GM21619 (cell line): ENCODE results near the gene LRRC4B.

Experiments used
- ATAC-seq: cut with Tn5 transposase; IDR thresholded peaks from one replicate; pipeline ENCODE4 v1.9.1; 2021; ENCODE audit not compliant: unreplicated experiment

Gene LRRC4B

DNA sequence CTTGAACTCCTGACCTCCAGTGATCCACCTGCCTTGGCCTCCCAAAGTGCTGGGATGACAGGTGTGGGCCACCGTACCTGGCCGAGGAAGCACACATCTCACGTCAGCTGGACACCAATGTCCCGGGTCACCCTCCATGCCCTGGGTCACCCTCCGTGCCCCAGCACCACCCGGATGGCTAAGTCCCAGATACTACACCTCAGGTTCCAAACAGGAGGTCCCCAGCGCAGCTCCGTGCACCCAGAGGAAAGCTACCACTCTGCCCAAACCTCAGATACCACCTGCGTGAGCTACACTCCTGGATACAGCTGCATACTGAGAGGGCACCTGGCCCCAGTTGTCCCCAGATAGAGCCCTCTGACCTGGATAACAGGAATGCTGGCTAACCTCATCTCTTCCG is 14.0 kb downstream of the LRRC4B start:
- ATAC-seq: no peak

DNA sequence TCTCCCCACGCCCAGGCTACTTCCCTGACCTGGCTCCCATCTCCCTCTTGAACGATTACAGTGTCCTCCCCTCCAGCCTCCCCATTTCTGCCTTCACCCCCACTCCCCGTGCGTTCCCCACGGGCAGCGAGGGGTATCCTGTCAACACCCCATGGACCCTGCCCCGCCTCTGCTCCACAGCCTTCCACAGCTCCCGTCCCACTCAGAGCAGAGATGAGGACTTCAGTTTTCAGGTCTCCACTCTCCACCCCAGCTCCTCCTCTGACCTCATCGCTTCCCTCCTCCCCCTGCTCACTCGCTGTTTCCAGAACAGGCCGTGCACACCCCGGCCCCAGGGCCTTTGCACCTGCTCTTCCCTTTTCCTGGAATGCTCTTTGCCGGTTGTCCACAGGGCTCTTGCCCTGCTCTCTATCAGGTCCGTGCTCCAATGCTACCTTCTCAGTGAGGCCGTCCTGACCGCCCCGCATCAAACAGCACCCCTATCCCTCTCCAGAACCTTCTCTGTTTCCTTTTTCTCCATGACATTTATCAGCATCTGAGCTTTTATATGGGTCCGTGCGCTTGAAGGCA is 15.0 kb downstream of the LRRC4B start:
- ATAC-seq: no peak

DNA sequence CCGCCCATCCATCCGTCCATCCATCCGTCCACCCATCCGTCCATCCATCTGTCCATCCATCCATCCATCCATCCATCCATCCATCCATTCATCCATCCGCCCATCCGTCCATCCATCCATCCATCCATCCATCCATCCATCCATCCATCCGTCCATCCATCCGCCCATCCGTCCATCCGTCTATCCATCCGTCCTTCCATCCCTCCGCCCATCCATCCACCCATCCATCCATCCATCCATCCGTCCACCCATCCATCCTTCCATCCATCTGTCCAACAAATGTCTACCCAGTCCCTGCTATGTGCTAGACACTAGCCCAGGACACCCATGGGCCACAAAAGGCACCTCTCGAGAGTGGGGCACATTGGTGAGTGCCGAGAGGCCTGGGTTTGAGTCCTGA is 15.7 kb downstream of the LRRC4B start:
- no peak for ATAC-seq

DNA sequence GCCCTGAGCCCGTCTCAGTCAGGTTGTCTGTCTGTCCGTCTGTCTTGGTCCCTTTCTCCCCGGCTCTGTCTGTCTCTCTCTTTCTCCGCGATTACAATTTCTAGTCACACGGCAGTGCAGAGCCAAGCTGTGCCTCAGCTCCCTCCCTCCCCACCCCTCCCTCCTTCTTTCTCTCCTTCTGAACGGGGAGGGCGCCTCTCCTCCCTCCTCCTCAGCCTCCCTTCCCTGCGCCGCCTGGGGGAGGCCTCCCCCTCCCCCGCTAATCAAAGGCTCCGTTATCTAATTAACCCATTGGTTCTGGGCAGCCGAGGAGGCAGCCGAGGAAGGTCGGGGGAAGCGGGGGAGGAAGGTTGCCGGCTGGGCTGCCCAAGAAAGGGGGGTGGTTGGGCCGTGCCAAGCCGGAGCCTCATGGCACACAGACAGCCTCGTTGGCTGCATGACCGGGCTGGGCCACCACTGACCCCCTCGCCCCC is 16.5 kb downstream of the LRRC4B start:
- no peak for ATAC-seq

DNA sequence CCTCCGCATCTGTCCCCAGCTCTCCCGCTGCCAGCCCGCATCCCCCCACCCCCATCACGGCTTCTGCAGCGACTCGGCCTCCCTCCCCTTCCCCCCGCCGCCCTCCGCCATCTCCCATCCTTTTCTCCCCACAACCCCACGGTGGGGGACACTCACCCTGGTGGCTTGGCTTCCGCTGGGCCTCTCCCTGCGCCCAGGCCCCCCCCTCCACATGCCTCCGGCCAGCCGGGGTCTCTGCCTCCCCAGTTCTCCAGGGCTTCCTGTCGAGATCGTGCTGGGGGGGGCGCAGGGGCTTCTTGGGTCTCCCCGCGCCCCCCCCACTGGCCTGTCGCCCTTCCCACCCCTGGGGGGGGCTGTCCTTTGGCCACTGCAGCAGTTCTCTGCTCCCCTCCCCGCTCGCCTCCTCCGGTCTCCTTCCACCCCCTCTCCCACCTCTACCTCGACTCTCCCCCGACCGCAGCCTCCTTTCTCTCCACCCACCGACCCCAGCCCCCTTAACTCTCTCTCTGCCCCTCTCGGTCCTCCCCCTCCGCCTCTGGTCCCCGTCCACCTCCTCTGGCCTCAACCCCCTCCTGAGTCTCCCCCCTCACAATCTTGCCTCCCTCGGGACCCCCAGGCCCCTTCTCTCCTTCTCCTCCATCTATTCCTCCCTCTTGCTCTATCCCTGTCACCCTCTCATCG is 17.1 kb downstream of the LRRC4B start:
- ATAC-seq: no peak

DNA sequence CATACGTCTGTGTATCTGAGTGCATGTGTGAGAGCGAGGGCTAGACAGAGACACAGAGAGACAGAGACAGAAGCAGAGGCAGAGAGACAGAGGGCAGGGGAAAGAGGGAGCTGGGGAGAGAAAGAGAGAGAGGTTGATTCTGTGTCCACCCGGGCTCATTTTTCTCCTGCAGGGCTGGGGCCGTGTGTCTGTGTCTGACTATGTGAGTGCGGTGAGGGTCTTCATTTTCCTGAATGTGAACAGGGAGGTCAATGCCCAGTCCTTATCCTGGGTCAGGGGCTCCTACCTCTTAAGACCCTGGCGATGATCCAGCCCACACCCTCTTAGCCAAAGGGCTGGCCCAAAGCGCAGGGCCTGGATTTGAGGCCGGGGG is 17.7 kb downstream of the LRRC4B start:
- ATAC-seq: no peak

DNA sequence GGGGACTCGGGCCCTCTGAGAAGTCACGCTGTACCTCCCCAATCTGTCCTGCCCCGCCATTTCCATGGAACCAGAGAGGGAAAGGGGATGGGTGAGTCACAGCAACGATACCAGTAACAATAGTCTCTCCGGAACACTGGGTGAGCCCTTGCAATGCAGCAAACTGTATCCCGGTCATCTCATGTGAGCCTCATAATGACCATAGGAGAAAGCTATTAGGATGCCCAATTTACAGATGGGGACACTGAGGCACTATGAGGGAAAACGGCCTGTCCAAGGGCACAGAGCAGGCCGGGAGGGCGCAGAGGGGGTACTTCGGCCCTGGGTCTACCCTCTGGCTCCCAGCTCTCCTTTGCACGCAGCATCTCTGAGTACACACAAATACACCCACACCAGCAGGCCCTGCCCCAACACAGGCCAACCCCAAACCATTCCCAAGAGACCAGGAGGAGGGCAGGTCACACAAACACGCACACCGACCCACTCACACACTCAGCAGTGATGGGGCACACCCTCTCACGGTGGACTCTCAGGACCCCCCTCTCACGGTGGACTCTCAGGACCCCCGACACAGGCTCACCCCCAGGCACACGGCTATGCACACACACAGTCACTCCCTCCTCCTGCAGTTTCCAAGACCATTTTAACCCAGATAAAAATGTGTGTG is 18.2 kb downstream of the LRRC4B start:
- no peak for ATAC-seq

DNA sequence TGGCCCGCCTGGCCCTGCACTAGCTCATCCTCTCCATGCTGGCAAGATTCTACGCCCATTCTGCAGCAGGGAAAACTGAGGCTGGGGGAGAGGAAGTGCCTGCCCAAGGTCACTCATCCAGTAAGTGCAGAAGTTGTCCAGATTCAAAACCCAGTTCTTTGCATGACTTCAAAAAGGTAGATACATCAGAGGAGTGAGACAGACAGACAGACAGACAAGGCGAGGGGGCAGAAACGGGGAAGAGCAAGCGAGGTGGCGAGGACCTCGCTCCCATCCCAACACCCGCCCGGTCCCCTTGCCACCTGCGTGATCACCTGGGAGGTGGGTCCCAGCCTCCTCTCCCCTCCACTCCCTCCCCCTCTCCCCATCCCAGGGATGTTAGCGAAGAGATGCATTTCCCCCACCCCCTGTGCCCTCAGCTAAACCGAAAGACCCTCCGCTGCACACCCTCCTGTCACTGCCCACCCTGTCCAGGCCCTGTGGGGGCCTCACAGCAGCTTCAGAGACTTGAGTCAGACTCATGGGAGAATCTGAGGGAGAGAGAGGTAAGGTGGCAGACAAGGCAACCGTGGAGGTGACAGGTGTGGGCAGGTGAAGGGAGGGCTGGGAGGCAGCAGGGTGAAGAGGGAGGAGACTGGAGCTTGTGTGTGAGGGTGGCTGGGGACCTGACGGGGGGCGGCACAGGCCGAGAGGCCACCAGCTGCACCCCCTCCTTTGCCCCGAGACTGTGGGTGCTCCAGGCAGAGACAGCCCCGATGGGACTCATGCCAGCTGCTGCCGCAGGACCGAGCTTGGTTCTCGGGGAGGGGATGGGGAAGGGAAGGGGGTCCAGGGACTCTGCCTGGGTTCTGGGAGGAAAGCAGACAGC is 18.9 kb downstream of the LRRC4B start:
- no peak for ATAC-seq

DNA sequence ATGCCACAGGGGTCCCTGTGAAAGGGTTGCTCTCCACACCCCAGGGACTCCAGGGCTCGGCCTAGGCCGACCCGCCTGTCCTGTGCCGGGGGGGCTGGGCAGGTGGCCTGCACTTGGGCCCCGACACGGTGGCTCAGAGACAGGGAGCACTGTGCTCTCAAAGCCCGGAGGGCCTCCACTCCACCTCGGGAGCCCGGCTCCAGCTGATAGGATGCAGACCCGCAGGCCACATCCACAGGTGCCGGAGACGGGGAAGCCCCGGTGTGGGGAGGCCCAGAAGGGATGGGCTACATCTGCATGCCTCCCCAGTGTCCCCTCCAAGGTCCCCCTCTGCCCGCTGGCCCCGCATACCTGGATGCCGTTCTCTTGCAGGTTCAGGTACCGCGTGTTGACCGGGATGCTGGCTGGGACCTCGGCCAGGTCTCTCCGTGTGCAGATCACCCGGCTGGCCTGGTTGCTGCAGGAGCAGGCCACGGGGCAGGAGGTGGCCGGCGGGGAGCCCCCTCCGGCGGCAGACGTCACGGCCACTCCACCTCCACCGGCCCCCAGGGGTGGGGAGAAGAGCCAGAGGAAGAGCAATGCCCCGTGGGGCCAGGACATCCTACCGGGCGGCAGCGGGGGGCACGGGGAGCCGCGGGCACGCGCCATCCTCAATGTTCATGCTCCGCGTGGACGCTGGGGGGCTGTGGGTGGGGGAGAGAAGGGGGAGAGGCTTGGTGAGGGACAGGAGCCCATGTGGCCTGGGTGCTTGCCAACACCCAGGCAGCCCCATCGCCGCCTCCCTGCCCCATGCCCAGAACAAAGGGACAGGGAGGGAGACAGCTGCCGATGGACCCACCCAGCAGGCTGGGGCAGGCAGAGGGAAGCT is 19.8 kb downstream of the LRRC4B start:
- no peak for ATAC-seq

DNA sequence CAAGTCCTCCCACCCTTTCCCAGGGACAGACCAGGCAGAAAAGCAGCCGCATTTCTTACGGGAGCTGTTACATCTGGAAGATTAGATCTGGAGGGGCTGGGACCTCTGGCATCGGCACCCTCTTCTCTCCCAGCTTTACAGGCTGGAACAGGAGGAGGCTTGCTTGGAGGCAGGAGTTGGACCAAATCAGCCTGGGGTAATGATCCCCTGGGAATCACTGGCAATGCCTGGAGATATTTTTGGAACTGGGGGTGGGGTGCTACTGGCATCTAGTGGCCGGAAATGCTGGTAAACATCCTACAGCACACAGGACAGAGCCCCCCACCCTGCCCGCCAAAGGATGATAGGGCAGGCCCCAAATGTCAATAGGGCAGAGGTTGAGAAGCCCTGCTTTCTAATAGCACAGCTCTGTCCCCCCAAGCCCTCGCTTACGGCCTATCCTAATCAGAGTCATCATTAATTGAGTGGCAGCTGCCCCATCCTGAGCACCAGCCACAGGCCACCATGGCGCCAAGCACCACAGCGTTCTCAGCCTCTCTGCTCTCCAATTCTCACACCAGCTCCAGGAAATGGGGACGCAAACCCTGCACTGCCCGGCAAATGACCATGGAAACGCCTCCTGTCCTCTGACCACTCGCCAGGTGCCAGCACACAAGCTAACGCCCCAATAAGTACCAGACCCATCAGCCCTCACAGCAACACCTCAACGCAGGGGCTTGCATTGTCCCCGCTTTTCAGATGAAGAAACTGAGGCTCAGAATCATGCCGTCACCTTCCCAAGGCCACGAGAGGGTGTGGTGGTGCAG is 20.6 kb downstream of the LRRC4B start:
- ATAC-seq: no peak

DNA sequence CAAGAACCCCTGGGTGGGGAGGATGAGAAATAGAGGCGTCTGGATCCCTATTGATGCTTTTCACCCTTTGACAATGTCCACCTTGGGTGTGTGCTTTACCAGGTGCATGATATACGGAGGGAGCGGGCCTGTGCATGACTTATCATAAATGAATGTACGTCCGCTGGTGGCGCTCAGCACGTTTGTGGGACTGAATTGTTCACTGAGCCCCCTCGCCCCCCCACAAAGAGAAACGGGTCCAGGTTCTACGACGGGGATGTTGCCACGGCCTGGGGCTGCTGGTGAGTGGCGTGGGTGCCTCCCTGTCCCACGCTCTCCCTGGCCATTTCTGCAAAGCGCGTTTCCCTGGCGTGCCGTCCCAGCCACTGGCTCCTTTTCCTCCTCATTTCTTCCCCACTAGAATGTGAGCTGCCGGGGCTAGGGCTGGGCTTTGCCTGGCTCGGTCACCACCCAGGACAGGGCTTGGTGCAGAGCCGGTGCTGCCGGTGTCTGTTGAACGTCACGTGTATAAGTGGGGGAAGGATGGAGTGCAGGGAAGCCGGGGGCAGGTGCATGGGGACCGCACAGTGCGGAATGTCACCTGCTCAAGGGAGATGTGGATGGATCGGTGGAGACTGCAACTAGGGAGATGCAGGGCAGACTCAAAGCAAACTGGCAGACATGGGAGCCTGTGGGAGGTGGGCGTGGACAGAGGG is 21.6 kb downstream of the LRRC4B start:
- ATAC-seq: no peak

DNA sequence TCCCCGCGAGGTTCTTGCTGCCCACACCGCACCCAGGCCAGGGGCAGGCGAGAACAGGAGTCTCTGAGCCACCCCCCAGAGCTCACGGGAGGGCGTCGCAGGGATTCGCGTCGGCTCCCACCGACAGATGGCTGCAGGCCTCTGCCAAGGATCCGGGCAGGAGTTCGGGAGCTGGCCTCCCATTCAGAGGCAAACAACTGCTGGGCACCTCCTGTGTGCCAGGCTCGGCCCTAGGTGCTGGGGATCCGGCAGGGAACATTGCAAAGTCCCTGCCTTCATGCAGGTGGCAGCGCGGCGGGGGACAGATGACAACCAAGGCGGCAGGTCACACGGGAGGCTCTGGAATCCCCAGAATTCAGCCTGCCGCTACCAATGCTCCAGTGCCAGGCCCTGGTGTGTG is 25.3 kb downstream of the LRRC4B start:
- ATAC-seq: no peak

DNA sequence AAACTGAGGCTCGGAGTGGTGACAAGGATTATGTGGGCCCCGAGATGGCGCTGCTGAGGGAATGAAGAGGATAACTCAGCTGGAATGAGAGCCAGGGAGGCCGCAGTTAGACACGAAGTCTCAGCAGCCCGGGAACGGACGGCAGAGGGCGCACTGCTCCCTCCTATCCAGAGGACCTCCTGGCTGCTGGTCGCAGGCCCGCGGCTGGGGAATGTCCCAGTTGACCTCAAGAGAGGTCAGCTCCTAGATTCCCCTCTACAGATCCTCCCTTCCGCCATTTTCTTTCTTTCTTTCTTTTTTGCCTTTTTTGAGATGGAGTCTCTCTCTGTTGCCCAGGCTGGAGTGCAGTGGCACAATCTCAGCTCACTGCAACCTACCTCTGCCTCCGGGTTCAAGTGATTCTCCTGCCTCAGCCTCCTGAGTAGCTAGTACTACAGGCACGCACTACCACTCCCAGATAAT is 30.4 kb downstream of the LRRC4B start:
- no peak for ATAC-seq

DNA sequence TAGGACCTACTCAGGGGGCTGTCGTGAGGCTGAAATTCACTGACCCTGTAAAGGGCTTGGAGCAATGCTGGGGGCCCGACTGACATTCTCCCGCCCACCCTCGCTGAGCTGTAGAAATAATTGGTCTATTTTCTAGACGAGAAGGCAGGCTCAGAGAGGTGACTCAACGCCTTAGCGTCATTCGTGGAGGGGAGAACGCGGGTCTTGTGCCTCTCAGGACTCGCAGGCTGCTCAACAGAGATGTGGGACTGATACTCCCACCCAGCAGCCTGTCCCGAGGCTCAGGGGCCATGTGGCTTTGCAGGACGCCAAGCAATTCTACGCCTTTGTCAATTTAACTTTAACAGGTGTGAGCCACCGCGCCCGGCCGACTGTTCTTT is 30.9 kb downstream of the LRRC4B start:
- ATAC-seq: no peak

DNA sequence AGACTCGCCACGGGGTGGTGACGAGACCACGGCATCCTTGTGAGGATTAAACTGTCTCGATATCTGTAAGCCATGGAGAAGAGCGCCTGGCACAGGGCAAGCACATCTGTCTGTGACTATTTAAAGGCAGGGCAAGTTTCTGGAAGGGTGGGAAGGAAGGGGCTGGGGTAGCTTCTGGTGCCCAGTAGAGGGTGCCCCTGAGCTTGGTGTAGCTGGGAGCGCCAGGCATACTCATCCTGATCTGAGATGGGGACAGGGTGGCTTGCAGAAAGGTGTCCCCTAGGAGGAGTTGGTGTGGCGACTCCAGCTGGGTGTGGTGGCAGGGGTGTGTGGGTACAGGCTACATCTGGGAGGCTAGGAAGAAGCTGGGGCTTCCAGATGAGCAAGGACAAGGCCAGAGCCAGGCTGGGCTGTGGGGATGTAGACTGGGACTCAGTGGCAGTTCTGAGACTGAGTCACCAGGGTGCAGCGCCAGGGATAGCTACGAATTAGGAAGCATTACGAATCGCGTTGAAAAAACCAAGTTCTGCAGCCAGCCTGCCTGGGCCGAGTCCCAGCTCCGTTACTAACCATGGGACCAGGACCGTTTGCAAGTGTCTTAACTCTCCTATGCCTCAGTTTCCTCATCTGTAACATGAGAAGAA is 31.5 kb downstream of the LRRC4B start:
- no peak for ATAC-seq

DNA sequence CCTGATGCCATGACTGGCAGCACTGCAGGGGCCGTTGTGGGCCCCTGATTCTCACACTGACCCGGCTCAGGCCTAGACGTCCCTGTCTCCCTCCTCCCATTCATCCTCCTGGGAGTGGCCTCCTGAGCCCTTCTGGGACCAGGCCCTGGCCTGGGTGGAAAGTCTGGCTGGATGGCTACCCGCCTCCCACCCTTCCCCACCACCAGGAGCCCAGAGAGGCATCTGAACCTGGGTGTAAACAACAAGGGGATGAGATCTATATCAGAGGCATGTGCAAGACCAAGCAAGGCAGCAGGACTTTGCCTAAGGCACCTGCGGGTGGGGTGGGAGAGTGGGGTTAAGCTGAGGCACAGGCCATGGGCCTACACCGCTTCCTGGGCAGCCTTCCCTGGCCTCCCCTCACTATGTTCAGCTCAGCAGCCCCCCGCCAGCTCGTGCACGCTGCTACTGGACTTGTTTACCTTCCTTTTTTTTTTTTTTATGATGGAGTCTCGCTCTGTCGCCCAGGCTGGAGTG is 32.5 kb downstream of the LRRC4B start:
- no peak for ATAC-seq

DNA sequence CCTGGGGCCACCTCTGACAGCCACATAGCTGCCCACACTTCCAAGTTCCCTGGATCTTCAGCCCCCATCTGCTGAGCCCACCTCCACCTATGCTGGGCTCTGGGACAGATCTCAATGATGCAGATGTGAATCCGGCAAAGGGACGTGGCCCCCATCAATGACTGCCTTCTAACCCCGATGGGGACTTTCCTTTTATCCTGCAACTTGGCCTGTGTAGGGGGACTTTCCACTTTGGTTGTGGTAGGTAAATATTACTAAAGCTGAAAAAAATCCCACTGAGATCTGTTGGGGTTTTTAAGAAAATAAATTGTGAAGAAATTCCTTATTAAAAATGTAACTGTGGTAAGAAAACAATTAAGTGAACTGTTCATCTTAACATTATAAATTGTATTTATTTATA is 33.8 kb downstream of the LRRC4B start:
- ATAC-seq: no peak

DNA sequence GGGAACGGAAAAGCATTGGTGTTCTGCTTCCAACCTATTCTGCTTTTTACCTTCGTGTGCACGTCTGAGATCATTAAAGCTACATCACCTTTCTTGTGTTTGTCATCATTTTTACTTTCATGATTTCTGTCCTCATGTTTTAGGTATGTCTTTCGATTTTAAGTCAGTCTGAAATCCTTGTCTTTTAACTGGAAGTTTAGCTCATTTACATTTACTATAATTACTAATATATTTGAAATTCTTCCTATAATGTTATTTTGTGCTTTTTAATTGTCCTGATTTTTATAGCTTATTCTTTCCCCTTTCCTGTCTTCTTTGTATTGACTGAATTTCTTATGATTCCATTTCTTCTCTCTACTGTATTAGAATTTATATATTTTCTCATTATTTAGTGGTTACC is 35.3 kb downstream of the LRRC4B start:
- ATAC-seq: no peak
